WTC11 (cell line): ENCODE data around the gene EIF4G3. TPM values are rescaled to one million over a fixed set of nuclear protein-coding genes. Genes with fewer than 3 reads are reported as not detected.

ENCODE experiments used
- ATAC-seq: fragments of 200-7000 bp; cut with Tn5 transposase; 2 replicates; pipeline ENCODE4 v1.10.0; 2021; ENCODE audit warnings: mild to moderate bottlenecking, moderate library complexity
- CTCF ChIA-PET: fragments of 300-600 bp; sonication (Branson Sonifier 250); formaldehyde crosslinking; loops from one replicate; lab custom pipeline; 2021; ENCODE audit warnings: antibody characterized with exemption; lab: Charles Lee
- POLR2A ChIA-PET: fragments of 350-600 bp; sonication (Branson Sonifier 250); formaldehyde crosslinking; loops from one replicate; lab custom pipeline; 2021; ENCODE audit warnings: antibody characterized with exemption; lab: Charles Lee
- DNase-seq: peaks from one replicate; pipeline ENCODE4 v3.0.0; 2021; ENCODE audit warnings: low spot score
- H3K27ac Mint-ChIP-seq: 2 replicates; pipeline ENCODE4 v1.8.0; 2021; ENCODE audit warnings: mixed read lengths
- H3K27me3 Mint-ChIP-seq: 2 replicates; pipeline ENCODE4 v1.8.0; 2021; ENCODE audit warnings: low read depth, mild to moderate bottlenecking, moderate library complexity, mixed read lengths
- H3K36me3 Mint-ChIP-seq: 2 replicates; pipeline ENCODE4 v1.8.0; 2021; ENCODE audit warnings: mixed read lengths
- H3K4me1 Mint-ChIP-seq: 2 replicates; pipeline ENCODE4 v1.8.0; 2022; ENCODE audit warnings: mixed read lengths
- H3K4me3 Mint-ChIP-seq: 2 replicates; pipeline ENCODE4 v1.8.0; 2021; ENCODE audit warnings: mild to moderate bottlenecking, moderate library complexity, mixed read lengths
- H3K9me3 Mint-ChIP-seq: 2 replicates; pipeline ENCODE4 v1.8.0; 2021; ENCODE audit warnings: mixed read lengths
- ATF2 ChIP-seq: sonication (generic); formaldehyde crosslinking; IDR thresholded peaks from 2 replicates; pipeline ENCODE4 v1.8.1; 2022; ENCODE audit warnings: low read depth, missing genetic modification reagents, borderline replicate concordance
- CBFB ChIP-seq: sonication (generic); formaldehyde crosslinking; IDR thresholded peaks from 2 replicates; pipeline ENCODE4 v1.8.1; 2022; ENCODE audit warnings: mild to moderate bottlenecking, low read depth, missing genetic modification reagents
- CREB1 ChIP-seq: sonication (generic); formaldehyde crosslinking; IDR thresholded peaks from 2 replicates; pipeline ENCODE4 v1.8.0; 2023; ENCODE audit warnings: mild to moderate bottlenecking, missing genetic modification reagents
- CREM ChIP-seq: sonication (generic); formaldehyde crosslinking; IDR thresholded peaks from 2 replicates; pipeline ENCODE4 v1.8.1; 2022; ENCODE audit warnings: mild to moderate bottlenecking, missing genetic modification reagents, moderate library complexity
- ETV6 ChIP-seq: sonication (generic); formaldehyde crosslinking; IDR thresholded peaks from 2 replicates; pipeline ENCODE4 v1.8.1; 2022; ENCODE audit warnings: mild to moderate bottlenecking, missing genetic modification reagents
- GTF2I ChIP-seq: fragments of 250-450 bp; sonication (Bioruptor Pico); conservative IDR thresholded peaks from 2 replicates; pipeline ENCODE4 v1.4.0; 2021; ENCODE audit warnings: mild to moderate bottlenecking
- JUN ChIP-seq: sonication (generic); formaldehyde crosslinking; IDR thresholded peaks from 2 replicates; pipeline ENCODE4 v1.8.0; 2023; ENCODE audit warnings: mild to moderate bottlenecking, missing genetic modification reagents
- MYBL2 ChIP-seq: sonication (generic); formaldehyde crosslinking; IDR thresholded peaks from 2 replicates; pipeline ENCODE4 v1.8.1; 2023; ENCODE audit warnings: mild to moderate bottlenecking, moderate library complexity, missing genetic modification reagents
- NFATC4 ChIP-seq: fragments of 250-450 bp; sonication (Bioruptor Pico); IDR thresholded peaks from 2 replicates; pipeline ENCODE4 v1.9.0; 2021; ENCODE audit warnings: mild to moderate bottlenecking
- SOX15 ChIP-seq: fragments of 250-450 bp; sonication (Bioruptor Pico); IDR thresholded peaks from 2 replicates; pipeline ENCODE4 v1.9.0; 2021; ENCODE audit warnings: mild to moderate bottlenecking
- SP1 ChIP-seq: sonication (generic); formaldehyde crosslinking; conservative IDR thresholded peaks from 2 replicates; pipeline ENCODE4 v1.8.1; 2022; ENCODE audit warnings: missing genetic modification reagents
- STAT6 ChIP-seq: sonication (generic); formaldehyde crosslinking; conservative IDR thresholded peaks from 2 replicates; pipeline ENCODE4 v1.8.1; 2023; ENCODE audit warnings: mild to moderate bottlenecking, low read depth, missing genetic modification reagents, moderate library complexity
- ZNF263 ChIP-seq: sonication (generic); formaldehyde crosslinking; IDR thresholded peaks from 2 replicates; pipeline ENCODE4 v1.8.1; 2022; ENCODE audit warnings: low read depth, mild to moderate bottlenecking, moderate library complexity, missing genetic modification reagents
- ZNF317 ChIP-seq: sonication (generic); formaldehyde crosslinking; IDR thresholded peaks from 2 replicates; pipeline ENCODE4 v1.8.1; 2023; ENCODE audit warnings: low read depth, mild to moderate bottlenecking, moderate library complexity, missing genetic modification reagents, borderline replicate concordance
- ZNF512 ChIP-seq: sonication (generic); formaldehyde crosslinking; IDR thresholded peaks from 2 replicates; pipeline ENCODE4 v1.8.1; 2022; ENCODE audit warnings: missing genetic modification reagents, borderline replicate concordance
- total RNA-seq: library from RNA; stranded (reverse); gene quantifications from 3 replicates; pipeline ENCODE4 v1.2.3, GENCODE V29; 2021
- TF ChIP-seq, protein P1 (sequence below): sonication (generic); formaldehyde crosslinking; IDR thresholded peaks from 2 replicates; pipeline ENCODE4 v1.8.0; 2022; ENCODE audit warnings: mild to moderate bottlenecking, missing genetic modification reagents
- TF ChIP-seq, protein P2 (sequence below): sonication (generic); formaldehyde crosslinking; IDR thresholded peaks from 2 replicates; pipeline ENCODE4 v1.8.1; 2022; ENCODE audit warnings: mild to moderate bottlenecking, moderate library complexity, missing genetic modification reagents

Gene EIF4G3
- total RNA-seq, 1 experiment from 2014 or later, result 77.7 TPM

GRCh38 chr1:20834192-20834591 lies 342.5 kb downstream of the EIF4G3 start:
- ATAC-seq (no peak), DNase-seq (no peak)
- no peak overlapping the region for H3K27ac Mint-ChIP-seq
- no peak overlapping the region for H3K4me3 Mint-ChIP-seq
- H3K36me3 Mint-ChIP-seq, result peaks cover 28% of the 10 kb centered on the region
- 0 out of 2 replicates have a peak, but pooled peaks cover 5% of the 10 kb centered on the region for H3K9me3 Mint-ChIP-seq
- ChIA-PET POLR2A (no interaction called here), CTCF (no interaction called here)
- no peaks in the 10 kb centered on the region for H3K4me1 Mint-ChIP-seq
- no peaks in the 10 kb centered on the region for H3K27me3 Mint-ChIP-seq
- no peak for TF ChIP-seq SOX15 (CRISPR knock-in tag)

DNA sequence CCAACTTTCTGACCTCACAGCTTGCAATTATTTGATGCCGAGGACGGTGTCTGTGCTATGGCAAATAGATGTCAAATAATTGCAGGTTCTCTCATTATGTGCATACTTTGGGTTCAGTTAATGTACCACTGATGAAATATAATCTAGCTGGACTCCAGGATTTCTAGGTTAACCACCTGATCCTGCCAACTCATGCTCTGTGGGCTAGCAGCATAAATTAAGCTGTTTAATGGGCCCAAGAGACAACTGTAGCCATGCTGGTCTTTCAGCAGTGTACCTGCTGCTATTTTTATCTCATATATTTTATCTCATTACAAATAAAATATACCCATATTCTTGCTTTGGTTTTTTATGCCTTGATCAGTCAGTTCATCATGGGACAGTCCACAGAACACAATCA lies 346.3 kb downstream of the EIF4G3 start:
- Mint-ChIP-seq H3K9me3 (0 out of 2 replicates have a peak, but pooled peaks cover 5% of the 10 kb centered on the region), H3K4me3 (no peak overlapping the region), H3K27ac (no peak overlapping the region), H3K27me3 (no peaks in the 10 kb centered on the region)
- no peak for ATAC-seq
- CTCF ChIA-PET, result interaction anchor here (0.9 to 1.3 kb wide), 3 partner anchors 365 to 440 kb away, joined by 3 read pairs; no protein-coding TSS in a partner anchor
- TF ChIP-seq JUN (CRISPR knock-in tag), result no peak
- TF ChIP-seq ZNF317 (CRISPR knock-in tag), result no peak
- TF ChIP-seq STAT6 (CRISPR knock-in tag), result no peak
- no peak for TF ChIP-seq NFATC4 (CRISPR knock-in tag)
- no peak for TF ChIP-seq CREB1
- TF ChIP-seq MYBL2 (CRISPR knock-in tag), result no peak
- TF ChIP-seq, all 79 proteins: peak for 0
- POLR2A ChIA-PET, result no interaction called here
- DNase-seq, result no peak
- peaks cover 25% of the 10 kb centered on the region for H3K36me3 Mint-ChIP-seq
- no peaks in the 10 kb centered on the region for H3K4me1 Mint-ChIP-seq

DNA sequence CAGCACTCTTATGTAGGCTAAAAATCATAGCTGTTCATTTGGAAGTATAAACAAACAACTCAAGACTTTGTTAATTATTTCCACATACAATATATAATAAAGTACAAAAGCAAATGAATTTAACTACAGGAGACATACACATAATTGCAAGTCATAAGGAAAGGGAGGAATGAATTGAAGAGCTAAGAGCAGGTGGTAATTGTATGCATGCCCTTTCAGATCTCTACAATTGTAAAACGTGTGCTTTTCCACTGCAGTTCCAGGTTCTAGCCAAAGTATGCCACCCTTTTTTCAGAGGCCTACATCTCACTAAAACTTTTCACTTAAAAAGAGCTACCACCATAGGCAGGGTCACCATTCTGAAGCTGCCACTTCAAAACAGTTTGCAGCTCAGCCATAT lies 346.8 kb downstream of the EIF4G3 start:
- CTCF ChIA-PET, result interaction anchor here (0.5 to 1.3 kb wide), 4 partner anchors 78 to 440 kb away, joined by 3 to 4 read pairs (median 3); no protein-coding TSS in a partner anchor
- DNase-seq, result no peak
- Mint-ChIP-seq H3K27ac (no peak overlapping the region), H3K4me3 (no peak overlapping the region), H3K36me3 (peaks cover 22% of the 10 kb centered on the region), H3K27me3 (no peaks in the 10 kb centered on the region), H3K9me3 (0 out of 2 replicates have a peak, but pooled peaks cover 5% of the 10 kb centered on the region), H3K4me1 (no peaks in the 10 kb centered on the region)
- POLR2A ChIA-PET, result no interaction called here
- no peak for TF ChIP-seq SP1 (CRISPR knock-in tag)
- TF ChIP-seq ETV6 (CRISPR knock-in tag), result no peak
- TF ChIP-seq ZNF263 (CRISPR knock-in tag), result no peak
- no peak for TF ChIP-seq CREM
- TF ChIP-seq ZNF512 (CRISPR knock-in tag), result no peak
- TF ChIP-seq, protein P1, sequence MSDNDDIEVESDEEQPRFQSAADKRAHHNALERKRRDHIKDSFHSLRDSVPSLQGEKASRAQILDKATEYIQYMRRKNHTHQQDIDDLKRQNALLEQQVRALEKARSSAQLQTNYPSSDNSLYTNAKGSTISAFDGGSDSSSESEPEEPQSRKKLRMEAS, result no peak
- TF ChIP-seq, protein P2, sequence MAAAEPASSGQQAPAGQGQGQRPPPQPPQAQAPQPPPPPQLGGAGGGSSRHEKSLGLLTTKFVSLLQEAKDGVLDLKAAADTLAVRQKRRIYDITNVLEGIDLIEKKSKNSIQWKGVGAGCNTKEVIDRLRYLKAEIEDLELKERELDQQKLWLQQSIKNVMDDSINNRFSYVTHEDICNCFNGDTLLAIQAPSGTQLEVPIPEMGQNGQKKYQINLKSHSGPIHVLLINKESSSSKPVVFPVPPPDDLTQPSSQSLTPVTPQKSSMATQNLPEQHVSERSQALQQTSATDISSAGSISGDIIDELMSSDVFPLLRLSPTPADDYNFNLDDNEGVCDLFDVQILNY (CRISPR knock-in tag), result no peak
- TF ChIP-seq JUN (CRISPR knock-in tag), result no peak
- no peak for ATAC-seq

DNA sequence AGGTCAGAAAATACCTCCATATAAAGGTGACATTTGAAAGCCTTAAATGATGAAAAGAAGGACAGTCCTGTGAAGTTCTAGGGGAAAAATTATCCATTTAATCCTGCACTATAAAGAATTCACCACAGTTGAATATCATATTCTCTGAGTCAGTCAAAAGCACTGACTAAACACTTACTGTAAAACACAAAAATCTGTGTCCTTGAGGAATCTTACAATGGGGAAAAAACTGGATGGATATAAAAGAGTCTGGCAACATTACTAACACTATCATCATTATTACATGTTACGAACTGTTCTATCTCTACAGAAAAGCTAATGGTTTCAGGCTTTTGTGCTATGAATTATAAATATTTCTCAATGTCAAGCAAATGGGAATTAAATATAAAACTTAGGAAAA lies 347.2 kb downstream of the EIF4G3 start:
- CTCF ChIA-PET, result interaction anchor here (0.5 to 1.3 kb wide), 3 partner anchors 78 to 441 kb away, joined by 3 to 4 read pairs (median 3); no protein-coding TSS in a partner anchor
- no peak for ATAC-seq

More for the DNA sequence above, 347.2 kb downstream of the EIF4G3 start:
- Mint-ChIP-seq H3K27ac (no peak overlapping the region), H3K9me3 (0 out of 2 replicates have a peak, but pooled peaks cover 4% of the 10 kb centered on the region), H3K4me1 (no peaks in the 10 kb centered on the region), H3K4me3 (no peak overlapping the region), H3K36me3 (peaks cover 18% of the 10 kb centered on the region), H3K27me3 (no peaks in the 10 kb centered on the region)
- POLR2A ChIA-PET, result no interaction called here
- DNase-seq, result no peak
- TF ChIP-seq ATF2 (CRISPR knock-in tag) (no peak), CBFB (CRISPR knock-in tag) (no peak), GTF2I (CRISPR knock-in tag) (no peak)
